Caco-2 (cell line): ENCODE measurements around the gene SRSF7. TPM values are rescaled to one million over a fixed set of nuclear protein-coding genes. Genes with fewer than 3 reads are reported as not detected.

ENCODE experiments used
- BruUV-seq: library from RNA; stranded (reverse); fragments of 400-500 nt; replicated peaks from 2 replicates; lab custom pipeline; 2021; lab: Mats Ljungman, UMichigan
- CTCF ChIA-PET: fragments of 300-600 bp; sonication (Branson Sonifier 250); formaldehyde crosslinking; loops from one replicate; lab custom pipeline; 2022; ENCODE audit warnings: antibody characterized with exemption; lab: Charles Lee
- POLR2A ChIA-PET: fragments of 300-600 bp; sonication (Branson Sonifier 250); formaldehyde crosslinking; loops from one replicate; lab custom pipeline; 2022; ENCODE audit warnings: antibody characterized with exemption; lab: Charles Lee
- DNase-seq, 2 experiments: peaks; one replicate each; pipeline versions ENCODE4 v3.0.0 to v3.0.0-alpha.2; 2020 to 2022
- H3K27me3 ChIP-seq: replicated peaks from 2 replicates; pipeline ENCODE4 v1.6.0; 2011; ENCODE audit warnings: low read length; ENCODE audit not compliant: control insufficient read depth, insufficient read depth
- H3K36me3 ChIP-seq: 2 replicates; pipeline ENCODE4 v1.5.1; 2011; ENCODE audit warnings: low read length; ENCODE audit not compliant: control insufficient read depth, insufficient read depth
- H3K4me1 ChIP-seq: fragments of 250-450 bp; sonication (Bioruptor Pico); 2 replicates; pipeline ENCODE4 v1.5.1; 2020; ENCODE audit warnings: mild to moderate bottlenecking
- H3K4me3 ChIP-seq: 2 replicates; pipeline ENCODE4 v1.5.1; 2011; ENCODE audit warnings: low read depth, mild to moderate bottlenecking, control low read depth, low read length
- H3K9me3 ChIP-seq: fragments of 250-450 bp; sonication (Bioruptor Pico); 2 replicates; pipeline ENCODE4 v1.5.1; 2020; ENCODE audit warnings: mild to moderate bottlenecking, moderate library complexity
- H3K27ac Mint-ChIP-seq: one replicate; pipeline ENCODE4 v1.8.0; 2022; ENCODE audit warnings: mixed read lengths; ENCODE audit not compliant: unreplicated experiment
- H3K27me3 Mint-ChIP-seq: one replicate; pipeline ENCODE4 v1.8.0; 2022; ENCODE audit warnings: mixed read lengths; ENCODE audit not compliant: insufficient read depth, unreplicated experiment
- H3K36me3 Mint-ChIP-seq: one replicate; pipeline ENCODE4 v1.8.0; 2022; ENCODE audit warnings: mild to moderate bottlenecking, mixed read lengths; ENCODE audit not compliant: insufficient read depth, unreplicated experiment
- H3K4me1 Mint-ChIP-seq: one replicate; pipeline ENCODE4 v1.8.0; 2022; ENCODE audit warnings: low read depth, mixed read lengths; ENCODE audit not compliant: unreplicated experiment
- H3K4me3 Mint-ChIP-seq: one replicate; pipeline ENCODE4 v1.8.0; 2022; ENCODE audit warnings: mild to moderate bottlenecking, moderate library complexity, mixed read lengths; ENCODE audit not compliant: unreplicated experiment
- H3K9me3 Mint-ChIP-seq: one replicate; pipeline ENCODE4 v1.8.0; 2022; ENCODE audit warnings: mixed read lengths; ENCODE audit not compliant: unreplicated experiment
- CTCF ChIP-seq, 2 experiments: fragments of 200-600 bp in 1 of 2; IDR thresholded peaks; 1 replicate in 1 of 2; 2 replicates in 1 of 2; pipeline versions ENCODE4 v1.5.1 to v1.8.0; 2011 to 2022; ENCODE audit warnings: antibody characterized with exemption in 1 of 2, control low read depth in 1 of 2, inconsistent platforms in 1 of 2, low read depth in 1 of 2, low read length in 1 of 2, mild to moderate bottlenecking in 1 of 2, moderate library complexity in 1 of 2; ENCODE audit not compliant: insufficient read depth in 1 of 2, severe bottlenecking in 1 of 2, unreplicated experiment in 1 of 2
- intact Hi-C: fragments of 100-400 bp; cut with micrococcal nuclease; formaldehyde crosslinking; loops from one replicate; pipeline ENCODE4 v1.10.0; 2022; ENCODE audit not compliant: unreplicated experiment
- total RNA-seq: library from RNA; stranded (reverse); gene quantifications from 2 replicates; pipeline ENCODE4 v1.2.3, GENCODE V29; 2022

SRSF7 gene
- total RNA-seq, 1 experiment from 2014 or later, result 233 TPM

DNA sequence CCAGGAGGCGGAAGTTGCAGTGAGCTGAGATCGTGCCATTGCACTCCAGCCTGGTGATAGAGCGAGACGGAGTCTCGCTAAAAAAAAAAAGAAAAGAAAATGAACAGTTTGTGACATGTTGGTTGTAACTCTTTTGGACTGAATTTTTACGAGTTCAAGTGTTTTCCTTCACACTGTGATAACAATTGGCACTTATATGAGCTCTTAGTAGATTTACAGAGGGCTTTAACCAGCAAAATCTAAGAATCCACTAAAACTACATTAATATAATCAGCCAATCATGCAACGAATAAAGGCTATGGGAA, 24.7 kb upstream of the SRSF7 start:
- Histone ChIP-seq H3K4me3 (no peak overlapping the region), H3K9me3 (no peaks in the 10 kb centered on the region), H3K4me1 (peaks cover 11% of the 10 kb centered on the region; the same call in 1 of the 2 replicates), H3K27me3 (no peaks in the 10 kb centered on the region), H3K36me3 (no peaks in the 10 kb centered on the region)
- H3K27me3 Mint-ChIP-seq, result no peaks in the 10 kb centered on the region
- no peak overlapping the region for H3K27ac Mint-ChIP-seq
- no peaks in the 10 kb centered on the region for H3K9me3 Mint-ChIP-seq
- H3K4me1 Mint-ChIP-seq, result peaks cover 13% of the 10 kb centered on the region
- H3K36me3 Mint-ChIP-seq, result peaks cover 20% of the 10 kb centered on the region
- intact Hi-C loops, result no loop called here
- TF ChIP-seq CTCF (IDR thresholded peaks at IDR 0.05; ENCODE audit: insufficient read depth in 1 of 2, low read depth in 1 of 2, low read length in 1 of 2, severe bottlenecking in 1 of 2, unreplicated experiment in 1 of 2), result no peak
- peak overlapping the region; percentile 43 for H3K4me3 Mint-ChIP-seq
- no TSS peak for BruUV-seq
- DNase-seq, result no peak
- ChIA-PET POLR2A (interaction anchor here (0.5 to 2.2 kb wide), 2 partner anchors 25 to 28 kb away, joined by 3 to 11 read pairs; partner anchors contain the start of gene SRSF7), CTCF (interaction anchor here (0.6 kb wide), 1 partner anchor 28 kb away, joined by 3 read pairs; no protein-coding TSS in a partner anchor)

DNA sequence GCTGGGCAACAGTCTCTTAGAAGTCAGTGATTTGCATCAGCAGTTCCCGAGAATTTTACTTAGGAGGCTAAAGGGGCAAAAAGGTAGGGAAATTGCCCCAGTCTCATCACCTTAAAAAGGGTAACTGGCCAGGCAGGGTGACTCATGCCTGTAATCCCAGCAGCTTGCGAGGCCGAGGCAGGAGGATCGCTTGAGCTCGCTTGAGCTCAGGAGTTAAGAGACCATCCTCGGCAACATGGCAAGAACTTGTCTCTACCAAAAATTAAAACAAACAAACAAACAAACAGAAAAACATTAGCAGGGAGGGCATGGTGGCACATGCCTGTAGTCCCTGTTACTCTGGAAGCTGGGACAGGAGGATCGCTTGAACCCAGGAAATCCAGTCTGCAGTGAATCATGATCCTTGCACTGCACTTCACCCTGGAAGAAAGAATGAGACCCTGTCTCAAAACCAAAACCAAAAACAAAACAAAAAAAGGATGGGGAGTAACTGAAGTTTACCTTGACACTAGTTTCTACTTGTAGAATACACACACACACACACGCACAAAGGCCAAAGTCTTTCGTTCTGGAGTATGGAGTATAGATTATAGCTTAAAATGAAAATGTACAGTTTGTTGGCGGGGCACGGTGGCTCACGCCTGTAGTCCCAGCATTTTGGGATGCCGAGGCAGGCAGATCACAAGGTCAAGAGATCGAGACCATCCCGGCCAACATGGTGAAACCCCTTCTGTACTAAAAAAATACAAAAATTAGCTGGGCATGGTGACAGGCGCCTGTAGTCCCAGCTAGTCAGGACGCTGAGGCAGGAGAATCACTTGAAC, 24.1 kb upstream of the SRSF7 start:
- Histone ChIP-seq H3K9me3 (no peaks in the 10 kb centered on the region), H3K4me3 (no peak overlapping the region), H3K36me3 (no peaks in the 10 kb centered on the region), H3K27me3 (no peaks in the 10 kb centered on the region), H3K4me1 (peaks cover 11% of the 10 kb centered on the region; the same call in 1 of the 2 replicates)
- Mint-ChIP-seq H3K9me3 (no peaks in the 10 kb centered on the region), H3K36me3 (peaks cover 15% of the 10 kb centered on the region), H3K4me3 (no peak overlapping the region), H3K27ac (no peak overlapping the region), H3K27me3 (no peaks in the 10 kb centered on the region), H3K4me1 (peaks cover 13% of the 10 kb centered on the region)
- ChIA-PET CTCF (no interaction called here), POLR2A (interaction anchor here (2.2 kb wide), 1 partner anchor 24 kb away, joined by 11 read pairs; the partner anchor contains the start of gene SRSF7)
- no peak for TF ChIP-seq CTCF (IDR thresholded peaks at IDR 0.05; ENCODE audit: insufficient read depth in 1 of 2, low read depth in 1 of 2, low read length in 1 of 2, severe bottlenecking in 1 of 2, unreplicated experiment in 1 of 2)
- DNase-seq, result no peak
- BruUV-seq, result no TSS peak
- intact Hi-C loops, result no loop called here

DNA sequence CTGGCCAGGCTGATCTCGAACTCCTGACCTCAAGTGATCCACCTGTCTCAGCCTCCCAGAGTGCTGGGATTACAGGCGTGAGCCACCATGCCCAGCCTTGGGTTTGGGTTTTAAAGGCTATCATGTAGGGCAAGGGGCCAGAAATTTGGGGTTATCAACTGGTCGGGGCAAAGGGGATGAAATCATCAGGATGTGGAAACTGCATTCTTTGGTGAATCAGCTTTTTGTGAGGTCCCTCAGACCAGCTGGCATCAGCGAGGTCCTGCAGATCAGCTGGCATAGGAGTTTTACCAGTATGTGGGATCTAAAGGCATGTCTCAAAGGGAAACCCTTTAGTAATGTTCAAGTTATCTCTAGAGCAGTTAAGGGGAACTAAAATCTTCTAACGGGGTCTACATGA, 20.5 kb upstream of the SRSF7 start:
- peaks cover 6% of the 10 kb centered on the region for H3K36me3 Mint-ChIP-seq
- Histone ChIP-seq H3K4me1 (peaks cover 12% of the 10 kb centered on the region; the same call in 1 of the 2 replicates), H3K9me3 (no peaks in the 10 kb centered on the region), H3K4me3 (no peak overlapping the region), H3K27me3 (no peaks in the 10 kb centered on the region), H3K36me3 (no peaks in the 10 kb centered on the region)
- no peak for DNase-seq
- no peak overlapping the region for H3K27ac Mint-ChIP-seq
- intact Hi-C loops, result no loop called here
- no peaks in the 10 kb centered on the region for H3K9me3 Mint-ChIP-seq
- H3K4me1 Mint-ChIP-seq, result peaks cover 8% of the 10 kb centered on the region
- no peak overlapping the region for H3K4me3 Mint-ChIP-seq
- CTCF ChIA-PET, result interaction anchor here (0.7 kb wide), 1 partner anchor 21 kb away, joined by 4 read pairs; the partner anchor contains the start of gene SRSF7
- no peaks in the 10 kb centered on the region for H3K27me3 Mint-ChIP-seq
- no peak for TF ChIP-seq CTCF (IDR thresholded peaks at IDR 0.05; ENCODE audit: insufficient read depth in 1 of 2, low read depth in 1 of 2, low read length in 1 of 2, severe bottlenecking in 1 of 2, unreplicated experiment in 1 of 2)
- POLR2A ChIA-PET, result interaction anchor here (3.7 kb wide), 1 partner anchor 20 kb away, joined by 39 read pairs; the partner anchor contains the start of gene SRSF7
- no TSS peak for BruUV-seq
